ENCODE data around the gene PATE1. TPM values are rescaled to one million over a fixed set of nuclear protein-coding genes. Genes with fewer than 3 reads are reported as not detected.

PATE1 gene
- total and polyA plus RNA-seq, 8 donors, result not detected

GRCh38 chr11:125784678-125785077 is 38.6 kb downstream of the PATE1 start:
- no peak for TF ChIP-seq CTCF (IDR thresholded peaks at IDR 0.05)
- Histone ChIP-seq H3K4me1 (no peaks in the 10 kb centered on the region), H3K27ac (no peak overlapping the region), H3K27me3 (no peaks in the 10 kb centered on the region), H3K36me3 (no peaks in the 10 kb centered on the region), H3K4me3 (no peak overlapping the region), H3K9me3 (no peaks in the 10 kb centered on the region)
- no peak for ATAC-seq
- intact Hi-C loops (cut with DNase I), result no loop called here
- DNase-seq, result no peak

- Histone ChIP-seq H3K4me1 (no peaks in the 10 kb centered on the region), H3K4me3 (no peak within 1 kb of the TSS), H3K27me3 (no peaks in the 10 kb centered on the region), H3K27ac (no peak within 1 kb of the TSS), H3K9me3 (peaks cover 0 to 4% of the 10 kb centered on the region in 2 donors), H3K36me3 (no peaks in the 10 kb centered on the region)
- no peak for ATAC-seq
- TF ChIP-seq CTCF (IDR thresholded peaks at IDR 0.05), result no peak
- DNase-seq, result no peak
- intact Hi-C loops (cut with DNase I), result no loop called here
Observed at GRCh38 chr11:125787827-125788226, 41.7 kb downstream of the PATE1 start, which contains the start of gene PATE3. Gene PATE3, plus strand, starts transcription at chr11:125788127. Its CDS starts 25 bp downstream, at chr11:125788152.

- Histone ChIP-seq H3K27me3 (no peaks in the 10 kb centered on the region), H3K36me3 (no peaks in the 10 kb centered on the region), H3K4me3 (no peak overlapping the region), H3K27ac (no peak overlapping the region), H3K4me1 (no peaks in the 10 kb centered on the region), H3K9me3 (peaks cover 0 to 31% of the 10 kb centered on the region in 2 donors)
- ATAC-seq, result no peak
- no peak for TF ChIP-seq CTCF (IDR thresholded peaks at IDR 0.05)
- no peak for DNase-seq
- intact Hi-C loops (cut with DNase I), result no loop called here
Observed at GRCh38 chr11:125790825-125791224, 44.7 kb downstream of the PATE1 start.

- intact Hi-C loops (cut with DNase I), result no loop called here
- no peak for TF ChIP-seq CTCF (IDR thresholded peaks at IDR 0.05)
- Histone ChIP-seq H3K36me3 (no peaks in the 10 kb centered on the region), H3K27ac (no peak overlapping the region), H3K9me3 (peaks cover 0 to 84% of the 10 kb centered on the region in 2 donors), H3K4me3 (no peak overlapping the region), H3K4me1 (no peaks in the 10 kb centered on the region), H3K27me3 (no peaks in the 10 kb centered on the region)
- ATAC-seq (no peak), DNase-seq (no peak)
Observed at GRCh38 chr11:125797641-125798040, 51.6 kb downstream of the PATE1 start.

Other genes starting within 250 kb of the PATE1 start
- 10 to 100 TPM; 89.0 to 92.9 TPM for gene EI24, start 176.8 kb upstream of the PATE1 start, total RNA-seq
- 100 to 1,000 TPM in 5 of 6 donors, 10 to 100 TPM in 1; 99.9 to 119 (median 111) TPM for gene EI24, start 176.8 kb upstream of the PATE1 start, polyA plus RNA-seq (ENCODE audit: insufficient read length in 6 of 6)
- gene STT3A, start 153.4 kb upstream of the PATE1 start, total RNA-seq, result 100 to 1,000 TPM; 153 to 200 TPM
- gene STT3A, start 153.4 kb upstream of the PATE1 start, polyA plus RNA-seq (ENCODE audit: insufficient read length in 6 of 6), result 100 to 1,000 TPM; 153 to 210 (median 192) TPM
- 10 to 100 TPM; 14.4 to 18.2 TPM for gene CHEK1, start 121.1 kb upstream of the PATE1 start, total RNA-seq
- gene CHEK1, start 121.1 kb upstream of the PATE1 start, polyA plus RNA-seq (ENCODE audit: insufficient read length in 6 of 6), result 10 to 100 TPM; 18.0 to 31.4 (median 21.3) TPM
- gene ACRV1, start 65.4 kb upstream of the PATE1 start, total RNA-seq, result not detected
- 1 to 10 TPM in 2 of 6 donors, under 1 TPM in 4; 0.84 to 1.5 (median 0.96) TPM for gene ACRV1, start 65.4 kb upstream of the PATE1 start, polyA plus RNA-seq (ENCODE audit: insufficient read length in 6 of 6)
- not detected for gene PATE2, start 32.5 kb downstream of the PATE1 start, total RNA-seq
- gene PATE2, start 32.5 kb downstream of the PATE1 start, polyA plus RNA-seq (ENCODE audit: insufficient read length in 6 of 6), result under 1 TPM in 2 of 6 donors, not detected in 4; 0.07 to 0.10 TPM
- not detected for gene PATE3, start 41.8 kb downstream of the PATE1 start, total RNA-seq
- not detected for gene PATE3, start 41.8 kb downstream of the PATE1 start, polyA plus RNA-seq (ENCODE audit: insufficient read length in 6 of 6)
- not detected for gene PATE4, start 87.0 kb downstream of the PATE1 start, total RNA-seq
- gene PATE4, start 87.0 kb downstream of the PATE1 start, polyA plus RNA-seq (ENCODE audit: insufficient read length in 6 of 6), result under 1 TPM in 4 of 6 donors, not detected in 2; 0.17 to 0.24 (median 0.22) TPM
- 1 to 10 TPM; 3.4 to 4.9 TPM for gene HYLS1, start 141.4 kb downstream of the PATE1 start, total RNA-seq
- 10 to 100 TPM in 4 of 6 donors, 1 to 10 TPM in 2; 8.9 to 14.4 (median 10.1) TPM for gene HYLS1, start 141.4 kb downstream of the PATE1 start, polyA plus RNA-seq (ENCODE audit: insufficient read length in 6 of 6)
- gene PUS3, start 156.9 kb downstream of the PATE1 start, total RNA-seq, result 10 to 100 TPM in 1 of 2 donors, 1 to 10 TPM in 1; 8.7 to 12.6 TPM
- 10 to 100 TPM; 13.5 to 19.1 (median 17.1) TPM for gene PUS3, start 156.9 kb downstream of the PATE1 start, polyA plus RNA-seq (ENCODE audit: insufficient read length in 6 of 6)
- gene DDX25, start 158.2 kb downstream of the PATE1 start, total RNA-seq, result under 1 TPM in 1 of 2 donors, not detected in 1; 0.47 TPM
- gene DDX25, start 158.2 kb downstream of the PATE1 start, polyA plus RNA-seq (ENCODE audit: insufficient read length in 6 of 6), result 1 to 10 TPM; 1.1 to 2.5 (median 2.0) TPM
- under 1 TPM in 1 of 2 donors, not detected in 1; 0.21 TPM for gene VSIG10L2, start 199.8 kb downstream of the PATE1 start, total RNA-seq
- under 1 TPM in 2 of 6 donors, not detected in 4; 0.03 to 0.20 TPM for gene VSIG10L2, start 199.8 kb downstream of the PATE1 start, polyA plus RNA-seq (ENCODE audit: insufficient read length in 6 of 6)

All from left lung (tissue), 10 donors.